ENCODE results near the gene CCNQ.
"Not testable (repeated sequence)": the region's sequence is repeated elsewhere in the genome, so short reads cannot be mapped to it uniquely, and the experiment has no call there.

The CCNQ gene

DNA sequence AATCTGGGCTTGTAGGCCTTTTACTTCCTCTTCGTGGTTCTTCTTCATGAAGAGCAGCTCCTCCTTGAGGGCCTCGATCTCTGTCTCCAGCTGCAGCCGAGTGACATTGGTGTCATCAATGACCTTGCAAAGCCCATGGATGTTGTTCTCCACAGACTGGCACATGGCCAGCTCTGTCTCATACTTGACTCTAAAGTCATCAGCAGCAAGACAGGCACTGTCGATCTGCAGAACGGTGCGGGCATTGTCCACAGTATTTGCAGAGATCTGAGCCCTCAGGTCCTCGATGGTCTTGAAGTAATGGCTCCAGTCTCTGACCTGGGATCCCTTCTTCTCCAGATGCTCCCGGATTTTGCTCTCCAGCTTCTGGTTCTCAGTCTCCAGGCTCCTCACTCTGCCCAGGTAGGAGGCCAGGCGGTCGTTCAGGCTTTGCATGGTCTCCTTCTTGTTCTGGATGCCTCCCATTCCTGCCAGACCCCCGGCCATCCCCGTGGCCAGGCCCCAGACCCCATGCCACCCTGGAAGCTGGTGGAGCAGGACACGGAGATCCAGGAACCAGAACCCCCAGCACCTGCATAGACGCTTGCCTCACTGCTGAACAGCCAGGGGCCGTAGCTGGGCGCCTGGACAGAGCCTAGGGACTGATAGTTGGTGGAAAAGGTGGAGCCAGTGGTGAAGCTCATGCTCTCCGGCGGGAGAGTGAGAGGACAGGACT lies 5.9 kb upstream of the CCNQ start:
- H3K4me1 ChIP-seq (ENCODE audit: control insufficient read depth in 1 of 2, insufficient read depth in 2 of 2, low read length in 2 of 2): peaks cover 8 to 10% of the 10 kb centered on the region in 2 donors
- not testable (repeated sequence) for H3K9ac ChIP-seq (ENCODE audit: low read depth in 1 of 2, low read length in 2 of 2); H3K9me3 ChIP-seq (ENCODE audit: control insufficient read depth in 1 of 2, low read length in 2 of 2); H3K27me3 ChIP-seq (ENCODE audit: control insufficient read depth in 1 of 2, insufficient read depth in 2 of 2, low read length in 2 of 2); H3K36me3 ChIP-seq (ENCODE audit: control insufficient read depth in 1 of 2, insufficient read depth in 2 of 2, low read length in 2 of 2); H3K27ac ChIP-seq (ENCODE audit: low read depth, low read length); H3K4me3 ChIP-seq (ENCODE audit: low read depth in 1 of 2, low read length in 2 of 2)

DNA sequence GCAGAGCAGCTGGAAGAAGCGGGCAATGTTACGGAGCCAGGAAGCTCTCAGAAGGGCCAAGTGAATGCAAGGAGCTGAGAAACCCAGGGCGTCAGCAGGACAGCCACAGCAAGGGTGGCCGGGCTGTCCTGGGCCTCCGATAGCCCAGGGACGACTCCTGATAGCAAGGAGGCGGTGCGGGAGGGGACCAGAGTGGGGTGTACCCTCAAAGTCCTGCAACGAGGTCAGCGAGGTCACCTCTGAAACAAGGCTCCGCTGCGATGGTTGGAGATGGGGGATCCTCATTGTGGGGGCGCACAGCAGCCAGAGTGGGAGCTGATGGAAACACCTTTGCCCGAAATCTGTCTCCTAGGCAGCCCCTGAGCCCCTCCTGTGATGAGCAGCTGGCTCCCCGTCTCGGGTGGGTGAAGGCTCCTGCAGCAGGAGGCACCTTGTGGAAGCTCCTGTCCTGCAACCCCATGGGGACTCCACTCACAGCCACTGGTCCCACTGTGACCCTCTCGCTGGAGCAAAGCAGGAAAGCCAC lies 4.3 kb upstream of the CCNQ start:
- H3K9ac ChIP-seq (ENCODE audit: low read depth in 1 of 2, low read length in 2 of 2): no peak overlapping the region
- H3K36me3 ChIP-seq (ENCODE audit: control insufficient read depth in 1 of 2, insufficient read depth in 2 of 2, low read length in 2 of 2): no peaks in the 10 kb centered on the region
- H3K27me3 ChIP-seq (ENCODE audit: control insufficient read depth in 1 of 2, insufficient read depth in 2 of 2, low read length in 2 of 2): no peaks in the 10 kb centered on the region
- H3K27ac ChIP-seq (ENCODE audit: low read depth, low read length): no peak overlapping the region
- H3K9me3 ChIP-seq (ENCODE audit: control insufficient read depth in 1 of 2, low read length in 2 of 2): no peaks in the 10 kb centered on the region
- H3K4me3 ChIP-seq (ENCODE audit: low read depth in 1 of 2, low read length in 2 of 2): no peak overlapping the region
- peaks cover 11% of the 10 kb centered on the region in 2 donors for H3K4me1 ChIP-seq (ENCODE audit: control insufficient read depth in 1 of 2, insufficient read depth in 2 of 2, low read length in 2 of 2)

DNA sequence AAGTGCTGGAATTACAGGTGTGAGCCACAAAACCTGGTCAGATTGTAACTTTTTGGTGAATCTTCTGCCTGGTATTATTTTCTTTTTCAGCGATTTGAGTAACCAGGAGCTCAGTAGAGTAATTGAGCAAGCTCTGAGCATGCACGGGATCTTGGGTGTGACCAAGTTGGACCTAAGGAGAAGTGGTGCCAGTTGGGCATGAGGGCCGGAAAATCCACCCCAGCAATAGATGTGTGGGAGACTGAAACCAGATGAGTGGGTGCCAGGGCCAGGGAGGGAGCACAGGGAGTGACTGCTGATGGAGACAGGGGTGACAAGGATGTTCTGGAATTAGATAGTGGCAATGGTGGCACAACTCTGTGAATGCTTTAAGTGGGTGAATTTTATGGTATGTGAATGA lies 3.7 kb upstream of the CCNQ start:
- Histone ChIP-seq H3K27ac (ENCODE audit: low read depth, low read length) (no peak overlapping the region), H3K9me3 (ENCODE audit: control insufficient read depth in 1 of 2, low read length in 2 of 2) (no peaks in the 10 kb centered on the region), H3K4me3 (ENCODE audit: low read depth in 1 of 2, low read length in 2 of 2) (no peak overlapping the region), H3K4me1 (ENCODE audit: control insufficient read depth in 1 of 2, insufficient read depth in 2 of 2, low read length in 2 of 2) (peaks cover 11 to 14% of the 10 kb centered on the region in 2 donors), H3K9ac (ENCODE audit: low read depth in 1 of 2, low read length in 2 of 2) (no peak overlapping the region), H3K27me3 (ENCODE audit: control insufficient read depth in 1 of 2, insufficient read depth in 2 of 2, low read length in 2 of 2) (no peaks in the 10 kb centered on the region), H3K36me3 (ENCODE audit: control insufficient read depth in 1 of 2, insufficient read depth in 2 of 2, low read length in 2 of 2) (no peaks in the 10 kb centered on the region)

DNA sequence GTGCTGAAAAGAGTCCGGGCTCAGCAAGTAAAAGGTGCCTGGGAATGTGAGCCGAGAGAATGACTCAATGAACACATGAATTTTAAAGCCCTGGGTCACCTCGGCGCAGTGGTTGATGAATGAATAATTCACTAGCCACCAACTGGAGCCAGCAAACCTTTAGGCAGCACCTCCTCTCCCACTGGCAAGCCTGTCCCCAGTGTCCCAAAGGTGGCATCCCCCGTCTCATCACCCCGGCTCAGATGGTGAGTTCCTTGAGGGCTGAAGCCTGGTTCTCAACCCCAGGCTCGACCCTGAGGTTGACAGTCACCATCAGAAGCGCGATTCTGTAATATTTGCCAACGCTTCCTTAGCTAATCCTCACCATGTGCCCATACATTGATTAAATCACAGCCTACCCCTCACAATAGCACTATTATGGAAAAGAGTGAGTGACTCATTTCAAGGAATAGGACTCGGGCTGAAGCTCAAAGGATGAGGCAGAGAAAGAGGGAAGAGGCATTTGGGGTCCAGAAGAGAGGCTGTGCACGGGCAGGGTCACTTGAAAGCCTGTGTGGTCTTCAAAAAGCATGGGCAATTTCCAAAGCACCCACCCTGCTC lies 2.7 kb upstream of the CCNQ start:
- no peak overlapping the region for H3K27ac ChIP-seq (ENCODE audit: low read depth, low read length)
- no peak overlapping the region for H3K9ac ChIP-seq (ENCODE audit: low read depth in 1 of 2, low read length in 2 of 2)
- no peak overlapping the region for H3K4me3 ChIP-seq (ENCODE audit: low read depth in 1 of 2, low read length in 2 of 2)
- peaks cover 11 to 14% of the 10 kb centered on the region in 2 donors for H3K4me1 ChIP-seq (ENCODE audit: control insufficient read depth in 1 of 2, insufficient read depth in 2 of 2, low read length in 2 of 2)
- H3K27me3 ChIP-seq (ENCODE audit: control insufficient read depth in 1 of 2, insufficient read depth in 2 of 2, low read length in 2 of 2): no peaks in the 10 kb centered on the region
- no peaks in the 10 kb centered on the region for H3K36me3 ChIP-seq (ENCODE audit: control insufficient read depth in 1 of 2, insufficient read depth in 2 of 2, low read length in 2 of 2)
- H3K9me3 ChIP-seq (ENCODE audit: control insufficient read depth in 1 of 2, low read length in 2 of 2): no peaks in the 10 kb centered on the region

DNA sequence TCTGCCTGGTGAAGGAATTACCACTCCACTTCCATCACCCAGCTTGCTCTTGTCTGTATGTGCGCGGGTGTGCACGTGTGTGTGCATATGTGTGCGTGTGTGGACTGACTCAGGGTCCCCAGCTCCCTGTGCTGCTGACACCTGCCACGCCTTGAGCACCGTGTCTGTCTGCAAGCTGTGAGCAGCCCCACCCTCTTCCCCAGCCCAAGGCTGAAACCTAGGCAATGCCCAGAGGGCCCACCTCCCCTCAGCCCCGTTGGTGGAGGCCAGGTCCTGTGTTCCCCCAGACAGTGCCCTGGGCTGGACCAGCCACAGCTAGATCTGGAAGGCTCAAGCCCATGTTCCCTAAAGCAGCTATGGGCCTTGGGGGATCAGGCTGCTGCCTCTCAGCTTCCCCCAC lies 2.0 kb upstream of the CCNQ start:
- H3K4me3 ChIP-seq (ENCODE audit: low read depth in 1 of 2, low read length in 2 of 2): no peak overlapping the region
- H3K27ac ChIP-seq (ENCODE audit: low read depth, low read length): no peak overlapping the region
- H3K9ac ChIP-seq (ENCODE audit: low read depth in 1 of 2, low read length in 2 of 2): no peak overlapping the region
- no peaks in the 10 kb centered on the region for H3K36me3 ChIP-seq (ENCODE audit: control insufficient read depth in 1 of 2, insufficient read depth in 2 of 2, low read length in 2 of 2)
- no peaks in the 10 kb centered on the region for H3K27me3 ChIP-seq (ENCODE audit: control insufficient read depth in 1 of 2, insufficient read depth in 2 of 2, low read length in 2 of 2)
- H3K9me3 ChIP-seq (ENCODE audit: control insufficient read depth in 1 of 2, low read length in 2 of 2): no peaks in the 10 kb centered on the region
- H3K4me1 ChIP-seq (ENCODE audit: control insufficient read depth in 1 of 2, insufficient read depth in 2 of 2, low read length in 2 of 2): peaks cover 11 to 14% of the 10 kb centered on the region in 2 donors

DNA sequence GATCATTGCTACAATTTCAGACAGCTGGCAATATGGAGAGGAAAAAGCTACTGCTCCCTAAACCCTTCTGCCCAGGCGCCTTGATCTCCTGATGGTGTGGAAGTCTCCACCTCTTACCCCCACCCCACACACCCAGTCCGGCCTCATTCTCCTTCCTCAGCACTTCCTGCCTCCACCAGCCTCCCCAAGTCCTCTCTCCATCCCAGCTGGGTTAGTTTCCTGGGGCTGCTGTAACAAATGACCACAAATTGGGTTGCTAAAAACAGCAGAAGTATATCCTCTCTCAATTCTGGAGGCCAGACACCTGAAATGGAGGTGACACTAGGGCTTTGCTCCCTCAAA lies 1.1 kb upstream of the CCNQ start:
- Histone ChIP-seq H3K9me3 (ENCODE audit: control insufficient read depth in 1 of 2, low read length in 2 of 2) (no peaks in the 10 kb centered on the region), H3K27ac (ENCODE audit: low read depth, low read length) (no peak overlapping the region), H3K4me3 (ENCODE audit: low read depth in 1 of 2, low read length in 2 of 2) (peak overlapping the region; percentile 76 to 79), H3K27me3 (ENCODE audit: control insufficient read depth in 1 of 2, insufficient read depth in 2 of 2, low read length in 2 of 2) (no peaks in the 10 kb centered on the region), H3K9ac (ENCODE audit: low read depth in 1 of 2, low read length in 2 of 2) (peak overlapping the region; percentile 63), H3K36me3 (ENCODE audit: control insufficient read depth in 1 of 2, insufficient read depth in 2 of 2, low read length in 2 of 2) (peaks cover 0 to under 1% of the 10 kb centered on the region in 2 donors), H3K4me1 (ENCODE audit: control insufficient read depth in 1 of 2, insufficient read depth in 2 of 2, low read length in 2 of 2) (peaks cover 11 to 14% of the 10 kb centered on the region in 2 donors)

DNA sequence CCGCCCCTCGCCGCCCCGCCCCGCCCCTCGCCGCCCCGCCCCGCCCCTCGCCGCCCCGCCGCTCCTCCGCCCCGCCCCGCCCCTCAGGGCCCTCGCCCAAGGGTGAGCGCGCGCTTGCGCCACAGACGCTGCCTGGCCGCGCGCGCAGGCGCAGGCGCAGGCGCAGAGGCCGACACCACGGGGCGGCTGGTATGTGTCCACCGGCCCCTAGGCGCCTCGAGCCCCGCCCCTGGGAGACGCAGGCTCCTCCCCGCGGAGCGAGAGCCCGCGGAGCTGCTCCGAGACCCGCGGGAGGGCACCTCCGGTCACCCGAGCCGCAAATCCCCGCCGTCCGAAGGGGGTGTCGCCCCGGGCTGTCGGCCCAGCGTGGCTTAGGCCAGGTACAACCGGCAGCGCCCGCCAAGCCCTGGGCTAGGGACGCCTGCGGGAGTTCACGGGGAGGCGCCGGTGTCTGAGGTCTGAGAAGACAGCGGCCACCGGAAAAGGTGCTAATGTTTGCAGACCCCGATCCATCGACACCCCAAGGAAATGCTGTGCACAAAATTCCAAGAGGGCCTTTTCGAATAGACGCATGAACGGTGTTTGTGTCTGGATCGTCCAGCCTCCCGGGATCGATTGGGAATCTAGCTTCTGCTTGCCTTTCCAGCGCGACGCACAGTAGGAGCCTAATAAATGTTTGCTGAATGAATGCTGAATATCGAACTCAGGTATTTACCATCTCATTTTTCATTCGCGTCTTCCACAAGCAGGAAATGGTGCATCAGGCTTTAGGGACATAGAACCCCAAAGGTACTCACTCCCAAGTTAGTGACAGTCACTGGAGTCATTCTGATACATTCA lies 473 bp upstream of the CCNQ start:
- H3K36me3 ChIP-seq (ENCODE audit: control insufficient read depth in 1 of 2, insufficient read depth in 2 of 2, low read length in 2 of 2): peaks cover 0 to 5% of the 10 kb centered on the region in 2 donors
- no peaks in the 10 kb centered on the region for H3K9me3 ChIP-seq (ENCODE audit: control insufficient read depth in 1 of 2, low read length in 2 of 2)
- no peak overlapping the region for H3K27ac ChIP-seq (ENCODE audit: low read depth, low read length)
- no peaks in the 10 kb centered on the region for H3K27me3 ChIP-seq (ENCODE audit: control insufficient read depth in 1 of 2, insufficient read depth in 2 of 2, low read length in 2 of 2)
- H3K9ac ChIP-seq (ENCODE audit: low read depth in 1 of 2, low read length in 2 of 2): peak overlapping the region; percentile 63
- peak overlapping the region; percentile 76 to 79 for H3K4me3 ChIP-seq (ENCODE audit: low read depth in 1 of 2, low read length in 2 of 2)
- peaks cover 11 to 14% of the 10 kb centered on the region in 2 donors for H3K4me1 ChIP-seq (ENCODE audit: control insufficient read depth in 1 of 2, insufficient read depth in 2 of 2, low read length in 2 of 2)

DNA sequence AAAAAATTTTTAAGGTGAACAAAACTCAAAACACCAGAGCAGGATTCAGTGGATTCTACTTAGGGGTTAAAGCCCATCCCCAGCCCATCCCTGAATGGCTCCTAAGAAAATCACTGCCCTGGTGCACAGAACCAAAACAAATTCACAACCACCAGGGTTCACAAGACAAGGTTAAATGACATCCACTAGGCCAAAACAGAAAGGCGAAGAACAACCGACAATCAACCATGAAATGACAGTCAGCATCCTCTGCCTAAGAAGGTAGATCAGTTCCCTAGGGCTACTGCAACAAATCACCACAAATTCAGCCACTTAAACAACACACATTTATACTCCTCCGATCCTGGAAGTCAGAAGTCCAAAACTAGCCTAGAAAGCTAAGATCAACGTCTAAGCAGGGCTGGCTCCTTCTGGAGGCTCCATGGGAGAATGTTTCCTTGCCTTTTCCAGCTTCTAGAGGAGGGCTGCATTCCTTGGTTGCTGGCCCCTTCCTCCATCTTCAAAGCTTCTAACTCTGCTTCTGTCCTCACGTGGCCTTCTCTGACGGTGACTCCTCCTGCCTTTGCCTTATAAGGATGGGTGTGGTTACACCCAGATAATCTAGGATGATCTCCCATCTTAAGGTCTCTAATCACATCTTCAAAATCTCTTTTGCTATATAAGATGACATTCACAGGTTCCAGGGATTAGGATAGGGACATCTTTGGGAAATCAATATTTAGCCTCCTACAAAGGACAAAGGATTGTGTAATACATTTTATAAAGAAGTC lies 1.8 kb downstream of the CCNQ start:
- H3K36me3 ChIP-seq (ENCODE audit: control insufficient read depth in 1 of 2, insufficient read depth in 2 of 2, low read length in 2 of 2): peaks cover 5 to 18% of the 10 kb centered on the region in 2 donors
- H3K27me3 ChIP-seq (ENCODE audit: control insufficient read depth in 1 of 2, insufficient read depth in 2 of 2, low read length in 2 of 2): no peaks in the 10 kb centered on the region
- H3K9ac ChIP-seq (ENCODE audit: low read depth in 1 of 2, low read length in 2 of 2): no peak overlapping the region
- H3K4me1 ChIP-seq (ENCODE audit: control insufficient read depth in 1 of 2, insufficient read depth in 2 of 2, low read length in 2 of 2): peaks cover 11 to 14% of the 10 kb centered on the region in 2 donors
- H3K9me3 ChIP-seq (ENCODE audit: control insufficient read depth in 1 of 2, low read length in 2 of 2): no peaks in the 10 kb centered on the region
- no peak overlapping the region for H3K27ac ChIP-seq (ENCODE audit: low read depth, low read length)
- H3K4me3 ChIP-seq (ENCODE audit: low read depth in 1 of 2, low read length in 2 of 2): no peak overlapping the region

DNA sequence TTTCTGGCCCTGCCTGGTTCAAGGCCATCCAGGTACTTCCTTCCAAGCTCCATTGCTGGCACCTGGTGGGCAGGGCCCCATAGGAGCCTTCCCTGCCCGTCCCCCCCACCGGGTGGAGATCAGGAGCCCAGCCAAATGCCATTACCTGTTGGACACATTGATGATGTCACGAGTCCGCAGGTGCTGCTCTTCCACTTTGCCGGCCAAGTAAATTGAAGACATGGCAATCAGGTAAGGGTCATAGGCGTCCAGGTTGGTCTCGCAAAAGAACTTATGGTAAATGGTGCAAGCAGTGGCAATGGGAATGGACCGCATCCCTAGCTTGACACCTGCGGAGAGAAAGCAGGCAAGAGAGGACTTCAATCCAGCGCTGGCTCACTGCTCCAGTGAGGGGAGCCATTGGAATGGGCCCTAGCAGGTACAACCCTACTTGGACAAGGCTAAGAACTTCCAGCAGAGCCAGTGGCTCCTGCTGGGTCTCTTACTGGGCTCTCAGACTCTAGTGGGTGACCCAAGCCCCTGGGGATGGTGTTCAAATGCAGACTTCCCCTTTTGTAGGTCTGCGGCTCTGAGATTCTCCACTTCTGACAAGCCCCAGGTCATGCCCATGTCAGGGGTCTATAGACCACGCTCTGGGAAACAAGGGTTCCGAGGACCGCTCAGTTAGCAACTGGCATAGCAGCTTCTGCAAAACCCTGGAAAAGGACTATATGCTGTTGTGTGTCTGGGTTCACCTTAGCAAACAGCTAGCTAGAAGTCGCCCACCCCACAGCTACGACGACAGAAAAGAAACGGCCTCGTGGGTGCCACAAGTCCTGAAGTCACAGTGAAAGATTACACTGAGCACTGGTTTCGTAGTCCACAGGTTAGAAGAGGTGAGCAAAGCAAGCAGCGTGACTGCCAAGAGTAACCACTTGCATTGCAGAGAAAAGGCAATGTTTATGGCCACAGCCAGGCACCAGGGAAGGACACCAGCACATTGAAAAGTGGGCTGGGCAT lies 2.8 kb downstream of the CCNQ start:
- H3K36me3 ChIP-seq (ENCODE audit: control insufficient read depth in 1 of 2, insufficient read depth in 2 of 2, low read length in 2 of 2): peaks cover 5 to 18% of the 10 kb centered on the region in 2 donors
- H3K27me3 ChIP-seq (ENCODE audit: control insufficient read depth in 1 of 2, insufficient read depth in 2 of 2, low read length in 2 of 2): no peaks in the 10 kb centered on the region
- H3K9ac ChIP-seq (ENCODE audit: low read depth in 1 of 2, low read length in 2 of 2): no peak overlapping the region
- peaks cover 11 to 21% of the 10 kb centered on the region in 2 donors for H3K4me1 ChIP-seq (ENCODE audit: control insufficient read depth in 1 of 2, insufficient read depth in 2 of 2, low read length in 2 of 2)
- no peak overlapping the region for H3K27ac ChIP-seq (ENCODE audit: low read depth, low read length)
- no peaks in the 10 kb centered on the region for H3K9me3 ChIP-seq (ENCODE audit: control insufficient read depth in 1 of 2, low read length in 2 of 2)
- no peak overlapping the region for H3K4me3 ChIP-seq (ENCODE audit: low read depth in 1 of 2, low read length in 2 of 2)
